GM10266 (cell line): Measurements from ENCODE around the gene TTC34.
"Not testable (repeated sequence)": the region's sequence is repeated elsewhere in the genome, so short reads cannot be mapped to it uniquely, and the experiment has no call there.

Experiments used
- DNase-seq: peaks from one replicate; pipeline ENCODE4 v3.0.0; 2012; ENCODE audit errors: extremely low spot score
- TF ChIP-seq, protein P1 (sequence below): IDR thresholded peaks from 2 replicates; pipeline ENCODE4 v1.5.1; 2012; ENCODE audit warnings: mild to moderate bottlenecking, low read depth; ENCODE audit not compliant: control insufficient read depth, insufficient read depth; ENCODE audit errors: missing control alignments

The TTC34 gene

GRCh38 chr1:2657124-2657523 lies 144.4 kb downstream of the TTC34 start:
- not testable (repeated sequence) for DNase-seq

DNA sequence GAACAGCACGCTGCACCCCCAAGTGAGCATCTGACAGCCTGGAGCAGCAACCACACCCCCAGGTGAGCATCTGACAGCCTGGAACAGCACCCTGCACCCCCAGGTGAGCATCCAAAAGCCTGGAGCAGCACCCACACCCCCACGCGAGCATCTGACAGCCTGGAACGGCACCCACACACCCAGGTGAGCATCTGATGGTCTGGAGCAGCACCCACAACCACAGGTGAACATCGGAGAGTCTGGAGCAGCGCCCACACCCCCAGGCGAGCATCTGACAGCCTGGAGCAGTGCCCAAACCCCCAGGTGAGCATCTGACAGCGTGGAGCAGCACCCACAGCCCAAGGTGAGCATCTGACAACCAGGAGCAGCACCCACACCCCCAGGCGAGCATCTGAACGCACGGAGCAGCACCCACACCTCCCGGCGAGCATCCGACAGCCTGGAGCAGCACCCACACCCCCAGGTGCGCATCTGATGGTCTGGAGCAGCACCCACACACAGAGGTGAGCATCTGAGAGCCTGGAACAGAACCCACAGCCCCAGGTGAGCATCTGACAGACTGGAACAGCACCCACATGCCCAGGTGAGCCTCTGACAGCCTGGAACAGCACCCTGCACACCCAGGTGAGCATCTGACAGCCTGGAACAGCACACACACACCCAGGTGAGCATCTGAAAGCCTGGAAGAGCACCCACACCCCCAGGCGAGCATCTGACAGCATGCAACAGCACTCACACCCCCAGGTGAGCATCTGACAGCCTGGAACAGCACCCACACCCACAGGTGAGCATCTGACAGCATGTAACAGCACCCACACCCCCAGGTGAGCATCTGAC lies 145.7 kb downstream of the TTC34 start:
- not testable (repeated sequence) for DNase-seq

- not testable (repeated sequence) for DNase-seq
Observed at GRCh38 chr1:2654443-2654948, 147.0 kb downstream of the TTC34 start.

DNA sequence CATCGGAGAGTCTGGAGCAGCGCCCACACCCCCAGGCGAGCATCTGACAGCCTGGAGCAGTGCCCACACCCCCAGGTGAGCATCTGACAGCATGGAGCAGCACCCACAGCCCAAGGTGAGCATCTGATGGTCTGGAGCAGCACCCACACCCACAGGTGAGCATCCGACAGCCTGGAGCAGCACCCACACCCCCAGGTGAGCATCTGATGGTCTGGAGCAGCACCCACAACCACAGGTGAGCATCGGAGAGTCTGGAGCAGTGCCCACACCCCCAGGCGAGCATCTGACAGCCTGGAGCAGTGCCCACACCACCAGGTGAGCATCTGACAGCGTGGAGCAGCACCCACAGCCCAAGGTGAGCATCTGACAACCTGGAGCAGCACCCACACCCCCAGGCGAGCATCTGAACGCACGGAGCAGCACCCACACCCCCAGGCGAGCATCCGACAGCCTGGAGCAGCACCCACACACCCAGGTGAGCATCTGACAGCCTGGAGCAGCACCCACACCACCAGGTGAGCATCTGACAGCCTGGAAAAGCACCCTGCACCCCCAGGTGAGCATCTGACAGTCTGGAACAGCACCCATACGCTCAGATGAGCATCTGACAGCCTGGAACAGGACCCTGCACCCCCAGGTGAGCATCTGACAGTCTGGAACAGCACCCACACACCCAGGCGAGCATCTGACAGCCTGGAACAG lies 147.6 kb downstream of the TTC34 start:
- DNase-seq: not testable (repeated sequence)

DNA sequence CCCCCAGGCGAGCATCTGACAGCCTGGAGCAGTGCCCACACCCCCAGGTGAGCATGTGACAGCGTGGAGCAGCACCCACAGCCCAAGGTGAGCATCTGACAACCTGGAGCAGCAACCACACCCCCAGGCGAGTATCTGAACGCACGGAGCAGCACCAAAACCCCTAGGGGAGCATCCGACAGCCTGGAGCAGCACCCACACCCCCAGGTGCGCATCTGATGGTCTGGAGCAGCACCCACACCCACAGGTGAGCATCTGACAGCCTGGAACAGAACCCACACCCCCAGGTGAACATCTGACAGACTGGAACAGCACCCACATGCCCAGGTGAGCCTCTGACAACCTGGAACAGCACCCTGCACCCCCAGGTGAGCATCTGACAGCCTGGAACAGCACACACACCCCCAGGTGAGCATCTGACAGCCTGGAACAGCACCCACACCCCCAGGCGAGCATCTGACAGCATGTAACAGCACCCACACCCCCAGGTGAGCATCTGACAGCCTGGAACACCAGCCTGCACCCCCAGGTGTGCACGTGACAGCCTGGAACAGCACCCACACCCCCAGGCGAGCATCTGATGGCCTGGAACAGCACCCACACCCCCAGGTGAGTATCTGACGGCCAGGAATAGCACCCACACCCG lies 148.4 kb downstream of the TTC34 start:
- not testable (repeated sequence) for DNase-seq

DNA sequence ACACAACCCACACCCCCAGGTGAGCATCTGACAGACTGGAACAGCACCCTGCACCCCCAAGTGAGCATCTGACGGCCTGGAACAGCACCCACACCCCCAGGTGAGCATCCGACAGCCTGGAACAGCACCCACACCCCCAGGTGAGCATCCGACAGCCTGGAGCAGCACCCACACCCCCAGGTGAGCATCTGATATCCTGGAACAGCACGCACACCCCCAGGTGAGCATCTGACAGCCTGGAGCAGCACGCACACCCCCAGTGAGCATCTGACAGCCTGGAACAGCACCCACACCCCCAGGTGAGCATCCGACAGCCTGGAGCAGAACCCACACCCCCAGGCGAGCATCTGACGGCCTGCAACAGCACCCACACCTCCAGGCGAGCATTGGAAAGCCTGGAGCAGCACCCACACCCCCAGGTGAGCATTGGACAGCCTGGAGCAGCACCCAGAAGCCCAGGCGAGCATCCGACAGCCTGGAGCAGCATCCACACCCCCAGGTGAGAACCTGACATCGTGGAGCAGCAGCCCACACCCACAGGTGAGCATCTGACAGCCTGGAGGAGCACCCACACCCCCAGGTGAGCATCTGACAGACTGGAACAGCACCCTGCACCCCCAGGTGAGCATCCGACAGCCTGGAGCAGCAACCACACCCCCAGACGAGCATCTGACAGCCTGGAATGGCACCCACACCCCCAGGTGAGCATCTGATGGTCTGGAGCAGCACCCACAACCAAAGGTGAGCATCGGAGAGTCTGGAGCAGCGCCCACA lies 149.2 kb downstream of the TTC34 start:
- not testable (repeated sequence) for DNase-seq

- no peak for DNase-seq
- TF ChIP-seq, protein P1, sequence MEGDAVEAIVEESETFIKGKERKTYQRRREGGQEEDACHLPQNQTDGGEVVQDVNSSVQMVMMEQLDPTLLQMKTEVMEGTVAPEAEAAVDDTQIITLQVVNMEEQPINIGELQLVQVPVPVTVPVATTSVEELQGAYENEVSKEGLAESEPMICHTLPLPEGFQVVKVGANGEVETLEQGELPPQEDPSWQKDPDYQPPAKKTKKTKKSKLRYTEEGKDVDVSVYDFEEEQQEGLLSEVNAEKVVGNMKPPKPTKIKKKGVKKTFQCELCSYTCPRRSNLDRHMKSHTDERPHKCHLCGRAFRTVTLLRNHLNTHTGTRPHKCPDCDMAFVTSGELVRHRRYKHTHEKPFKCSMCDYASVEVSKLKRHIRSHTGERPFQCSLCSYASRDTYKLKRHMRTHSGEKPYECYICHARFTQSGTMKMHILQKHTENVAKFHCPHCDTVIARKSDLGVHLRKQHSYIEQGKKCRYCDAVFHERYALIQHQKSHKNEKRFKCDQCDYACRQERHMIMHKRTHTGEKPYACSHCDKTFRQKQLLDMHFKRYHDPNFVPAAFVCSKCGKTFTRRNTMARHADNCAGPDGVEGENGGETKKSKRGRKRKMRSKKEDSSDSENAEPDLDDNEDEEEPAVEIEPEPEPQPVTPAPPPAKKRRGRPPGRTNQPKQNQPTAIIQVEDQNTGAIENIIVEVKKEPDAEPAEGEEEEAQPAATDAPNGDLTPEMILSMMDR: no peak
Observed at GRCh38 chr1:2650967-2651645, 150.4 kb downstream of the TTC34 start.

DNA sequence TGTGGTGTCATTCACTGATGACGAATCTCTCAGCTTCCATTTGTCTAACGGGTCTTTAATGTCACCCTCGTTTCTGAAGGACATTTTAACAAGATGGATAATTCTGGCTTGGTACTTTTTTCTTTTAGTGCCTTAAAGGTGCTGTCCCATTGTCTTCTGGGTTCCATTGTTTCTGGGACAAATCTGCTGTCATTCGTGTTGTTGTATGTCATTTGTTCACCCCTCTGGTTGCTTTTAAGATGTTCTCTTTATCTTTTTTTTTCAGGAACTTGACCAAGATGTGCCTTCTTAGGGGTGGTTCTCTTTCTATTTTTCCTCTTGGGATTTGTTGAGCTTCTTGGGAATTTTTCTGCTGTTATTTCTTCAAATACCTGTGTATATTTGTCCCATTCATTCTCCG lies 154.7 kb downstream of the TTC34 start:
- DNase-seq: no peak
- TF ChIP-seq, protein P1: no peak

DNA sequence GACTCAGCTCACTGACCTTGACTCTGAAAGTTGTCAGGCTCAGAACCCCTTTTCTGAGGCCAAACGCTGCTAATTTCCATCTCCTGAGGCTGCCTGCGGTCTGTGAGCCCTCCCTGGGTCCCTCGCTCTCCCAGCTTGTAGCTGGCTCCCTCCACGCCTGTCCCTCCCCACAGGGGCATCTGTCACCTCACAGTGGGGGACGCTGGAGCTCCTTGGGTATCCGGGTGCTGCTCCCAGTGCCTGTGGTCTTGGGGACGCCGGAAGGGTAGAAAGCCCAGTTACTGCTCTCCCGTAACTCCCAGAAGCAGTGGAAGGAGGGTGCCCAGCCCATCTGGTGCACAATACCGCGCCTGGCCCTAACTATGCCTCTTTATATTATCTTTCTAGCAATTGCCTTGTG lies 155.7 kb downstream of the TTC34 start:
- TF ChIP-seq, protein P1: no peak
- no peak for DNase-seq

GRCh38 chr1:2645143-2645542 lies 156.3 kb downstream of the TTC34 start:
- DNase-seq: no peak
- TF ChIP-seq, protein P1: no peak
